Vagina (tissue), 2 donors: Measurements from ENCODE around the gene MYBPH. TPM values are rescaled to one million over a fixed set of nuclear protein-coding genes. Genes with fewer than 3 reads are reported as not detected.

ENCODE experiments used
- DNase-seq, 2 donors: peaks; one replicate each; pipeline ENCODE4 v3.0.0-alpha.2; 2017; ENCODE audit errors: extremely low spot score in 2 of 2
- H3K27ac ChIP-seq: fragments of 200-600 bp; sonication (generic); one replicate; pipeline ENCODE4 v1.5.1; 2019
- H3K27me3 ChIP-seq: fragments of 200-600 bp; sonication (generic); one replicate; pipeline ENCODE4 v1.5.1; 2019
- H3K36me3 ChIP-seq, 2 donors: fragments of 200-600 bp; sonication (generic); one replicate each; pipeline ENCODE4 v1.5.1; 2017 to 2019
- H3K4me1 ChIP-seq: fragments of 200-600 bp; sonication (generic); one replicate; pipeline ENCODE4 v1.5.1; 2019
- H3K4me3 ChIP-seq, 2 donors: fragments of 200-600 bp; sonication (generic); 1 replicate in 1 of 2; 2 replicates in 1 of 2; pipeline ENCODE4 v1.5.1; 2016 to 2019
- H3K9me3 ChIP-seq: fragments of 200-600 bp; sonication (generic); one replicate; pipeline ENCODE4 v1.5.1; 2019
- POLR2A ChIP-seq, 2 donors: fragments of 450-650 bp; IDR thresholded peaks; one replicate each; pipeline ENCODE4 v1.6.1; 2017; ENCODE audit warnings: antibody characterized with exemption in 2 of 2, mild to moderate bottlenecking in 2 of 2, moderate library complexity in 2 of 2
- POLR2AphosphoS5 ChIP-seq, 2 donors: sonication (generic); formaldehyde crosslinking; IDR thresholded peaks; one replicate each; pipeline ENCODE4 v1.9.0; 2017; ENCODE audit warnings: antibody characterized with exemption in 2 of 2, mild to moderate bottlenecking in 2 of 2, low read depth in 1 of 2; ENCODE audit not compliant: insufficient read depth in 1 of 2
- intact Hi-C: fragments of 100-400 bp; cut with DNase I; formaldehyde crosslinking; loops from one replicate; pipeline ENCODE4 v1.15.1; 2023
- total RNA-seq: library from RNA; depleted of rRNA; stranded (reverse); fragments of >200 nt; gene quantifications from one replicate; pipeline ENCODE4 v1.2.3, GENCODE V29; 2016
- TF ChIP-seq, protein P1 (sequence below), 3 experiments: fragments of 450-650 bp in 2 of 3; fragments of 200-600 bp in 1 of 3; sonication (generic) in 1 of 3; IDR thresholded peaks; one replicate each; pipeline ENCODE4 v1.5.1; 2017 to 2019; ENCODE audit warnings: antibody characterized with exemption in 3 of 3, mild to moderate bottlenecking in 2 of 3, moderate library complexity in 2 of 3

Gene MYBPH
- total RNA-seq, 1 donor from 2014 or later: not detected

DNA sequence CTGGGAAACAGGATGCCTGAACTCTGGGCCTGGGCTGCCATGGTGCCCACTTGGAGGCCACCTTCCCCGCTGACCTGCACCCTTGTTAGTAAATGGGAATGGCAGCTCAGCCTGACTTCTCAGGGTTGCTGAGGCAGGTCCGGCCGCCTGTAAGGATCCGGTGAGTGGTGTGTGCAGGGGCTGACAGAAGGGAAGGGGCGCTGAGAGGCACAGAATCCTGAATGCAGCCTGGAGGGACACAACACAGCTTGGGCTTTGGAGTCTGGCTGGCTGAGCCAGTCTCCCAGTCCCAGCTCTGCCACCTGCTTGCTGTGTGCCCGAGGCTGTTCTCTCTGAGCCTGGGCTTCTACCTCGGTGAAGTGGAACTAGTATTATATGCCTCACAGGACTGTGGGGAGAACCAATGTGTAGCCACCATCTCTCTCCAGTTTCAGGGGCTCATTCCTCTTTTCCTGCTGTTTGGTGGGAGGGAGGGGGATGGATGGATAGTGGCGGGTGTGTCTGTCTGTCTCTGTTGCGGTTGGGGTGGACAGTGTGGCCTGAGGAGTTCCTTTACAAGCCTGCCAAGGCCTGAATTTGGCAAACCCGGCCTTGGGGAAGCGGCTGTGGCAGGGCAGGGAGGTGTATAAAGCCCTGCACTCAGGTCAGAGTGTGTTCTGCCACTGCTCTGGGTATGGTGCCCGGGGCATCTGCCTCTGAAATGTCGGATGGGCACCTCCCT is 30.1 kb downstream of the MYBPH start:
- H3K4me1 ChIP-seq: no peaks in the 10 kb centered on the region
- no peaks in the 10 kb centered on the region for H3K36me3 ChIP-seq
- no peaks in the 10 kb centered on the region for H3K9me3 ChIP-seq
- H3K27ac ChIP-seq: no peak overlapping the region
- H3K27me3 ChIP-seq: no peaks in the 10 kb centered on the region
- TF ChIP-seq POLR2A (IDR thresholded peaks at IDR 0.05): no peak
- no peak for TF ChIP-seq POLR2AphosphoS5 (IDR thresholded peaks at IDR 0.05; ENCODE audit: insufficient read depth in 1 of 2, low read depth in 1 of 2)
- TF ChIP-seq, protein P1, sequence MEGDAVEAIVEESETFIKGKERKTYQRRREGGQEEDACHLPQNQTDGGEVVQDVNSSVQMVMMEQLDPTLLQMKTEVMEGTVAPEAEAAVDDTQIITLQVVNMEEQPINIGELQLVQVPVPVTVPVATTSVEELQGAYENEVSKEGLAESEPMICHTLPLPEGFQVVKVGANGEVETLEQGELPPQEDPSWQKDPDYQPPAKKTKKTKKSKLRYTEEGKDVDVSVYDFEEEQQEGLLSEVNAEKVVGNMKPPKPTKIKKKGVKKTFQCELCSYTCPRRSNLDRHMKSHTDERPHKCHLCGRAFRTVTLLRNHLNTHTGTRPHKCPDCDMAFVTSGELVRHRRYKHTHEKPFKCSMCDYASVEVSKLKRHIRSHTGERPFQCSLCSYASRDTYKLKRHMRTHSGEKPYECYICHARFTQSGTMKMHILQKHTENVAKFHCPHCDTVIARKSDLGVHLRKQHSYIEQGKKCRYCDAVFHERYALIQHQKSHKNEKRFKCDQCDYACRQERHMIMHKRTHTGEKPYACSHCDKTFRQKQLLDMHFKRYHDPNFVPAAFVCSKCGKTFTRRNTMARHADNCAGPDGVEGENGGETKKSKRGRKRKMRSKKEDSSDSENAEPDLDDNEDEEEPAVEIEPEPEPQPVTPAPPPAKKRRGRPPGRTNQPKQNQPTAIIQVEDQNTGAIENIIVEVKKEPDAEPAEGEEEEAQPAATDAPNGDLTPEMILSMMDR (IDR thresholded peaks at IDR 0.05): no peak
- no peak for DNase-seq
- intact Hi-C loops: no loop called here
- H3K4me3 ChIP-seq: no peak overlapping the region

GRCh38 chr1:203144661-203145060 is 31.0 kb downstream of the MYBPH start:
- TF ChIP-seq POLR2AphosphoS5 (IDR thresholded peaks at IDR 0.05; ENCODE audit: insufficient read depth in 1 of 2, low read depth in 1 of 2) (no peak), POLR2A (IDR thresholded peaks at IDR 0.05) (no peak)
- TF ChIP-seq, protein P1 (IDR thresholded peaks at IDR 0.05): no peak

GRCh38 chr1:203143641-203144040 is 32.0 kb downstream of the MYBPH start:
- no peaks in the 10 kb centered on the region for H3K4me1 ChIP-seq
- H3K36me3 ChIP-seq: no peaks in the 10 kb centered on the region
- H3K4me3 ChIP-seq: no peak overlapping the region
- H3K27ac ChIP-seq: no peak overlapping the region
- no peak for TF ChIP-seq POLR2A (IDR thresholded peaks at IDR 0.05)
- TF ChIP-seq, protein P1 (IDR thresholded peaks at IDR 0.05): no peak
- no peak for TF ChIP-seq POLR2AphosphoS5 (IDR thresholded peaks at IDR 0.05; ENCODE audit: insufficient read depth in 1 of 2, low read depth in 1 of 2)
- no peaks in the 10 kb centered on the region for H3K9me3 ChIP-seq
- intact Hi-C loops: no loop called here
- no peaks in the 10 kb centered on the region for H3K27me3 ChIP-seq
- DNase-seq: no peak

More at GRCh38 chr1:203144661-203145060, 31.0 kb downstream of the MYBPH start:
- DNase-seq: no peak
- H3K4me1 ChIP-seq: no peaks in the 10 kb centered on the region
- H3K27me3 ChIP-seq: no peaks in the 10 kb centered on the region
- H3K4me3 ChIP-seq: no peak overlapping the region
- no peak overlapping the region for H3K27ac ChIP-seq
- H3K9me3 ChIP-seq: no peaks in the 10 kb centered on the region
- intact Hi-C loops: no loop called here
- H3K36me3 ChIP-seq: no peaks in the 10 kb centered on the region

DNA sequence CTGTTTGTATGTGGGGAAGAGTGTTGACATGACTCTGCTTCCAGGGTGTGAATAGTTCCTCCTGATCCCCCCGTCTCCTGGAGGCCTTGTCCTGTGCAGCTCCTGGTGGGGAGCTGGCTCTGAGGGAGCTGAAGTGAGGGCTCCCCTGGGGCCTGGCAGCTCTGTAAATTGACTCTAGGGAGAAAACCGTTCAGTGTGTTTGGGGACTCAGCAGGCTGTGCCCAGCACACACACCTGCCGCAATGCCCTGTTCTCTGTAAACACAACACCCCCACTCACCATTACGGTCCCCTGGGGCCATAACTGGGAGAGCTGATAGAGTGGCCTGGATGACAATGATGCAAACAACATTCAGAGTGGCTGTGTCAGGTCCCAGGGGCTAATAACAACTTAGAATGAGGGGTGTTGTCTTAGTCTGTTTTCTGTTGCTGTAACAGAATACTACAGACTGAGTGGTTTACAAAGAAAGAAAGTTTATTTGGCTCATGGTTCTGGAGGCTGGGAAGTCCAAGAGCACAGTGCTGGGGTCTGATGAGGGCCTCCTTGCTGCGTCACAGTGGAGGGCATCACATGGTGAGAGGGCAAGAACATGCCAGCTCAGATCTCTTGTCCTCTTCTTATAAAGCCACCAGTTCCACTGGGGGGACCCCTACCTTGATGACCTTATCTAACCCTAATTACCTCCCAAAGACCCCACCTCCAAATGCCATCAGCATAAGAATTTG is 32.8 kb downstream of the MYBPH start:
- Histone ChIP-seq H3K36me3 (no peaks in the 10 kb centered on the region), H3K9me3 (no peaks in the 10 kb centered on the region), H3K4me1 (no peaks in the 10 kb centered on the region), H3K27me3 (no peaks in the 10 kb centered on the region), H3K4me3 (no peak overlapping the region), H3K27ac (no peak overlapping the region)
- TF ChIP-seq POLR2AphosphoS5 (IDR thresholded peaks at IDR 0.05; ENCODE audit: insufficient read depth in 1 of 2, low read depth in 1 of 2) (no peak), POLR2A (IDR thresholded peaks at IDR 0.05) (no peak)
- TF ChIP-seq, protein P1 (IDR thresholded peaks at IDR 0.05): no peak
- intact Hi-C loops: no loop called here
- DNase-seq: no peak

GRCh38 chr1:203142124-203142523 is 33.5 kb downstream of the MYBPH start:
- no peaks in the 10 kb centered on the region for H3K27me3 ChIP-seq
- DNase-seq: no peak
- intact Hi-C loops: no loop called here
- H3K27ac ChIP-seq: no peak overlapping the region
- no peaks in the 10 kb centered on the region for H3K4me1 ChIP-seq
- no peaks in the 10 kb centered on the region for H3K9me3 ChIP-seq
- H3K4me3 ChIP-seq: no peak overlapping the region
- no peaks in the 10 kb centered on the region for H3K36me3 ChIP-seq
- TF ChIP-seq, protein P1 (IDR thresholded peaks at IDR 0.05): no peak
- TF ChIP-seq POLR2AphosphoS5 (IDR thresholded peaks at IDR 0.05; ENCODE audit: insufficient read depth in 1 of 2, low read depth in 1 of 2): no peak
- TF ChIP-seq POLR2A (IDR thresholded peaks at IDR 0.05): no peak
